GM12801 (cell line): ENCODE results near the gene SDC1.

Experiments
- CTCF ChIP-seq: IDR thresholded peaks from one replicate; pipeline ENCODE4 v1.5.1; 2011; ENCODE audit warnings: control low read depth; ENCODE audit not compliant: insufficient read length; ENCODE audit errors: extremely low read depth

SDC1 gene

GRCh38 chr2:20196053-20196656 lies 28.8 kb downstream of the SDC1 start:
- no peak for TF ChIP-seq CTCF

- no peak for TF ChIP-seq CTCF
Observed at GRCh38 chr2:20195431-20196033, 29.4 kb downstream of the SDC1 start.

- TF ChIP-seq CTCF, result no peak
Observed at GRCh38 chr2:20194097-20195015, 30.6 kb downstream of the SDC1 start.

GRCh38 chr2:20193185-20193584 lies 31.7 kb downstream of the SDC1 start:
- TF ChIP-seq CTCF, result no peak

GRCh38 chr2:20192781-20193180 lies 32.1 kb downstream of the SDC1 start:
- TF ChIP-seq CTCF, result no peak

GRCh38 chr2:20191714-20192569 lies 33.0 kb downstream of the SDC1 start:
- no peak for TF ChIP-seq CTCF
